OCI-LY3 (cell line): ENCODE measurements around the gene KRTAP27-1.

Experiments used
- H2AFZ ChIP-seq: fragments of 200-600, 300-600 bp; shearing (Covaris generic); 2 replicates; pipeline ENCODE4 v1.6.0; 2014; ENCODE audit warnings: antibody characterized with exemption, low read depth, low read length
- H3K27ac ChIP-seq: fragments of 200-600, 300-600 bp; sonication (generic); 2 replicates; pipeline ENCODE4 v1.5.1; 2014; ENCODE audit warnings: mild to moderate bottlenecking, low read length, moderate library complexity, mixed read lengths
- H3K27me3 ChIP-seq: fragments of 200-600, 300-600 bp; sonication (generic); 2 replicates; pipeline ENCODE4 v1.6.1; 2014; ENCODE audit warnings: low read depth, low read length, mixed read lengths
- H3K36me3 ChIP-seq: fragments of 200-600, 300-600 bp; sonication (generic); replicated peaks from 2 replicates; pipeline ENCODE3; 2014; ENCODE audit warnings: low read depth, low read length, mixed read lengths
- H3K4me1 ChIP-seq: fragments of 300-600, 200-600 bp; sonication (generic); 2 replicates; pipeline ENCODE4 v1.6.1; 2014; ENCODE audit warnings: low read length, mixed read lengths
- H3K4me2 ChIP-seq: fragments of 200-600, 300-600 bp; sonication (generic); 2 replicates; pipeline ENCODE4 v1.6.1; 2014; ENCODE audit warnings: low read length, mixed read lengths
- H3K4me3 ChIP-seq: fragments of 300-600, 200-600 bp; sonication (generic); 2 replicates; pipeline ENCODE4 v1.5.1; 2014; ENCODE audit warnings: antibody characterized with exemption, mild to moderate bottlenecking, low read length, moderate library complexity
- H3K79me2 ChIP-seq: fragments of 300-600, 200-600 bp; shearing (Covaris generic); 2 replicates; pipeline ENCODE4 v1.6.1; 2014; ENCODE audit warnings: mild to moderate bottlenecking, low read length, mixed read lengths
- H3K9ac ChIP-seq: fragments of 300-600, 200-600 bp; shearing (Covaris generic); 2 replicates; pipeline ENCODE4 v1.6.0; 2014; ENCODE audit warnings: mild to moderate bottlenecking, low read length, moderate library complexity
- H3K9me3 ChIP-seq: fragments of 200-600, 300-600 bp; shearing (Covaris generic); 2 replicates; pipeline ENCODE4 v1.6.1; 2014; ENCODE audit warnings: low read length, mixed read lengths; ENCODE audit not compliant: insufficient read depth
- H4K20me1 ChIP-seq: fragments of 200-600, 300-600 bp; sonication (generic); 2 replicates; pipeline ENCODE4 v1.6.1; 2016; ENCODE audit warnings: low read length, mixed read lengths; ENCODE audit not compliant: insufficient read depth
- EZH2phosphoT487 ChIP-seq: fragments of 200-600 bp; shearing (Covaris generic); IDR thresholded peaks from 2 replicates; pipeline ENCODE4 v1.6.1; 2018; ENCODE audit warnings: antibody characterized with exemption, mixed run types, low read depth
- TF ChIP-seq, protein P1 (sequence below): fragments of 200-600, 300-600 bp; sonication (generic); IDR thresholded peaks from 2 replicates; pipeline ENCODE4 v1.5.1; 2014; ENCODE audit warnings: antibody characterized with exemption, low read length, low read depth

Gene KRTAP27-1

DNA sequence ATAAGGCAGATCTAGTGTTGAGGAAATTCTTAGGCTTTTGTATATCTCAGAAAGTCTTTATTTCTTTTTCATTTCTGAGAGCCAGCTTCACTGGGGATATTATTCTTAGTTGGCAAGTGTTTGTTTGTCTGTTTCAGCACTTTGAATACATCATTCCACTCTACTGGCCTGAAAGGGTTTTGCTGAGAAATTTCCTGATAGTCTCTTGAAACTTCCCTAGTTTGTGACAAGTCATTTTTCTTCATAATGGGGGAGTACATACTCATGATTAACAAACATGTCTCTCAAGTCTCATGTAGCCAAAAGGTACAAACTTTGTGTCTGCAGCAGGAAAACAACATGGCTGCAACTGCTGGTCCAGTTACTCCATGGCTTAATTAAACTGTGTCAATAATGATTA lies 11.1 kb downstream of the KRTAP27-1 start:
- no peak overlapping the region for H3K9ac ChIP-seq
- H3K4me3 ChIP-seq: no peak overlapping the region
- H3K79me2 ChIP-seq: no peaks in the 10 kb centered on the region
- peaks cover 5% of the 10 kb centered on the region; the same call in 1 of the 2 replicates for H3K4me1 ChIP-seq
- no peaks in the 10 kb centered on the region for H3K9me3 ChIP-seq
- H3K4me2 ChIP-seq: no peak overlapping the region
- no peaks in the 10 kb centered on the region for H4K20me1 ChIP-seq
- no peaks in the 10 kb centered on the region for H3K36me3 ChIP-seq
- TF ChIP-seq, protein P1, sequence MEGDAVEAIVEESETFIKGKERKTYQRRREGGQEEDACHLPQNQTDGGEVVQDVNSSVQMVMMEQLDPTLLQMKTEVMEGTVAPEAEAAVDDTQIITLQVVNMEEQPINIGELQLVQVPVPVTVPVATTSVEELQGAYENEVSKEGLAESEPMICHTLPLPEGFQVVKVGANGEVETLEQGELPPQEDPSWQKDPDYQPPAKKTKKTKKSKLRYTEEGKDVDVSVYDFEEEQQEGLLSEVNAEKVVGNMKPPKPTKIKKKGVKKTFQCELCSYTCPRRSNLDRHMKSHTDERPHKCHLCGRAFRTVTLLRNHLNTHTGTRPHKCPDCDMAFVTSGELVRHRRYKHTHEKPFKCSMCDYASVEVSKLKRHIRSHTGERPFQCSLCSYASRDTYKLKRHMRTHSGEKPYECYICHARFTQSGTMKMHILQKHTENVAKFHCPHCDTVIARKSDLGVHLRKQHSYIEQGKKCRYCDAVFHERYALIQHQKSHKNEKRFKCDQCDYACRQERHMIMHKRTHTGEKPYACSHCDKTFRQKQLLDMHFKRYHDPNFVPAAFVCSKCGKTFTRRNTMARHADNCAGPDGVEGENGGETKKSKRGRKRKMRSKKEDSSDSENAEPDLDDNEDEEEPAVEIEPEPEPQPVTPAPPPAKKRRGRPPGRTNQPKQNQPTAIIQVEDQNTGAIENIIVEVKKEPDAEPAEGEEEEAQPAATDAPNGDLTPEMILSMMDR: no peak
- no peak for TF ChIP-seq EZH2phosphoT487
- no peak overlapping the region for H2AFZ ChIP-seq
- no peaks in the 10 kb centered on the region for H3K27me3 ChIP-seq
- H3K27ac ChIP-seq: no peak overlapping the region

GRCh38 chr21:30320215-30320614 lies 17.3 kb downstream of the KRTAP27-1 start, which contains the start of gene KRTAP26-1:
Gene KRTAP26-1, minus strand, starts transcription at chr21:30320315. Its CDS starts 280 bp downstream, at chr21:30320035.
- Histone ChIP-seq H3K9ac (no peak within 1 kb of the TSS), H3K79me2 (no peaks in the 10 kb centered on the region), H3K4me1 (no peaks in the 10 kb centered on the region), H2AFZ (no peak within 1 kb of the TSS), H4K20me1 (no peaks in the 10 kb centered on the region), H3K27ac (no peak within 1 kb of the TSS), H3K27me3 (no peaks in the 10 kb centered on the region), H3K4me2 (no peak within 1 kb of the TSS), H3K9me3 (no peaks in the 10 kb centered on the region), H3K36me3 (no peaks in the 10 kb centered on the region), H3K4me3 (no peak within 1 kb of the TSS)
- TF ChIP-seq, protein P1: no peak
- TF ChIP-seq EZH2phosphoT487: no peak

- no peak overlapping the region for H2AFZ ChIP-seq
- H3K27me3 ChIP-seq: no peaks in the 10 kb centered on the region
- no peak overlapping the region for H3K27ac ChIP-seq
- TF ChIP-seq, protein P1: no peak
- no peak for TF ChIP-seq EZH2phosphoT487
- no peak overlapping the region for H3K9ac ChIP-seq
- no peaks in the 10 kb centered on the region for H3K79me2 ChIP-seq
- no peaks in the 10 kb centered on the region for H3K4me1 ChIP-seq
- no peak overlapping the region for H3K4me2 ChIP-seq
- no peaks in the 10 kb centered on the region for H3K36me3 ChIP-seq
- no peaks in the 10 kb centered on the region for H4K20me1 ChIP-seq
- no peak overlapping the region for H3K4me3 ChIP-seq
- no peaks in the 10 kb centered on the region for H3K9me3 ChIP-seq
Observed at GRCh38 chr21:30315701-30316100, 21.8 kb downstream of the KRTAP27-1 start.

- H3K27me3 ChIP-seq: no peaks in the 10 kb centered on the region
- H4K20me1 ChIP-seq: no peaks in the 10 kb centered on the region
- H3K4me2 ChIP-seq: no peak overlapping the region
- no peak overlapping the region for H2AFZ ChIP-seq
- H3K27ac ChIP-seq: no peak overlapping the region
- no peaks in the 10 kb centered on the region for H3K9me3 ChIP-seq
- no peak overlapping the region for H3K9ac ChIP-seq
- no peaks in the 10 kb centered on the region for H3K36me3 ChIP-seq
- H3K4me1 ChIP-seq: no peaks in the 10 kb centered on the region
- no peaks in the 10 kb centered on the region for H3K79me2 ChIP-seq
- no peak overlapping the region for H3K4me3 ChIP-seq
- TF ChIP-seq EZH2phosphoT487: no peak
- TF ChIP-seq, protein P1: no peak
Observed at GRCh38 chr21:30306884-30307283, 30.6 kb downstream of the KRTAP27-1 start.
